ENCODE results near the gene AMFR.
A peak's percentile ranks its signal among the peaks of the same experiment; 100 is the strongest.

The AMFR gene

DNA sequence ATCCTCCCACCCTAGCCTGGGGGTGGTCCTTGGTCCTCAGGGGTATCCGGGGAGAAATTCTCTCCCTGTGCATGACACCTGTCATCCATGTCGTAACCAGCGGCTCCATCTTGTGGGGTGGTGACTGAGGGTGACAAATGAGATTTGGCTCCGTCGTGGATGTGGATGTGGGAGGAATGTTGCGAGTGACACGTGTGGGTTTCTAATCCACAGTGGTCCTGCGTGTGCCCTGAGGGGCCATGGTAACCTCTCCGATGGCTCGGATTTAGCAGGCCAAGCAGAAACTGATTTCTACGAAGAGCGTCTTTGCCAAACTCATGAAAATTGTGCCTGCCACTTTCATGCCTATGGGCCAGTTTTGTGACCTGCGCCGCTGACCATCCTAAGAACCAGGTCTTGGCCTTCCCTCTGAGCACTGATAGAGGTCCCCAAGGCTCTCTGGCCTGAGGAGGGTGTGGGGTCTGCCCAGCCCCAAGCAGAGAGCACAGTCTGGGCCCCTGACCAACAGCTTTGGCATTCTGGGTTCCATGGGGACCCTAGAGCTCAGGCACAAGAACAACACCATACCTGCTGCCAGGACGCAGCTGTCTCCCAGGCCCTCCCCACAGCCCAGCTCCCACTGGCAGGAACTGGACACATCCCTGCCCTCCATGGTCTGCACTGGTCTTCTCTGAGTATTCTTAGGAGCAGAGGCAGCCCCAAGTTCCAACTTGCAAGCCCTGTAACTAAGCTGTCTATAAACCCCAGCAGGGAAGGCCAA, 79.0 kb downstream of the AMFR start:
- DNase-seq = no peak

DNA sequence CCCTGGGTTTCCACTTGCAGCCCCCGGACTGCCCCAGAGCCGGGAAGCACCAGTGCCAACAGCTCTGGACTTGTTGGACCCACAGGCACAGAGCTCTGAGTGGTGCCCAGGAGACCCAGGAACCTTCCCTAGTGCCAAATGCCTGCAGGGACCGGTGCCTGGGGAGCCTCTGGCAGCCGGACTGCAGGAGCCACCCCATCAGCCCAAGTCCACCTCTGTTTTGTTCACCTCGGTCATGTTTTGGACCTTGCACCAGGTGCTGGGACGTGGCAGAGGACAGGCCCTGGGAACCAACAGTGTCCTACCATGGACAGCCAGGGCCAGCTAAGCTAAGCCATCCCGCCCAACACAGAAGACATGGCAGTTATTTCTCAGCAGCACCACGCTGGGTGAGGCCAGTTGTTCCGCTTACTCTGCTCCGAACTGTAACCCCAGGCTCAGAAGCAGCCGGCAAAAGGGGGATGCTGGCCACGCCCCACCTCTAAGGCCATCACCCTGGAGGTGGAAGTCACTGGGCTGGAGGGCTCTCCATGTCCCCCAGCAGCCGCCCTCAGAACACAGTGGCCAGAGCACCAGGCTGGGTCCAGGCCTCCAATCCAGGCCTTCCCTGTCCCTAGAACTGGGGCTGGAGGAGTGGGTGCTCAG, 79.8 kb downstream of the AMFR start:
- DNase-seq = no peak

DNA sequence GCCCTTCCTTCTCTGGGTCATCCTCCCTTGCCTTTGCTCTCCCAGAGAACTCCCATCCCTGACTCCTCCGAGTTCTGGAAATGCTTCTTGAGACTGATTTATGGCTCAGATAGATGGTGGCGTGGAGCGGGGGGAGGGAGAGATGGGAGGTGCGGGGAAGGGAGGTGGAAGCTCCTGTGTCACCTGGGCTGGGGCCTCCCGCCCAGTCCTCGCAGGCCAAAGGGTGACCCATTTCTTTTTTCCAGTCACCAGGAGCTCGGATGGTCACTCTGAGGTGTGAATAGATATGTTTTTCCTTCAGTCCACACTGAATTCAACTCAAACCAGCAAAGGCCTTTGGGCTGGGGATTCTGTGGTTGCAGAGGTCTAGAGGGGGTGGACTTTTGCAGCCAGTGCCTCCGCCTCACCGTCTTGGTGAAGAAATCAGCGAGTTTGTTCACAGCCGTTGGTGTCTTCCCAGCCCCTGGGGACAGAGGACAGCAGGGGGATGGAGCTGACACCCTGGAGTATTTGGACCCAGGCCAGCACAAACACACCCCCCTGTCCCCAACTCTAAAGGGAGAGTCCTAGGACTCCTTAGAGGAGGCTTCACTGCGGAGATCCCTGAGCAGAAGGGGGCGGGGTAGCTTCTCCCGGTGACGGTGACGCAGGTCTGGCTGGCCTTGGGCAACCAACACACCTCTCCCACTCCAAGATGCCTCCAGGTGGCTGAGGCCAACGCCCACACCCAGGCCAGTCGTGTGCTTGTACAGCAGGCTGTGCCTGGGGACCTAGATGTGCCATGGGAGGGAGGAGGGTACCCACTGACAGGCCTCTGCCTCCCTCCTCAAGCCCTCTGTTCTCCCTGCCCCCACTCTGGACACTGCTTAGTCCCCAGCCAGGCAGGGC, 80.6 kb downstream of the AMFR start:
- no peak for DNase-seq

DNA sequence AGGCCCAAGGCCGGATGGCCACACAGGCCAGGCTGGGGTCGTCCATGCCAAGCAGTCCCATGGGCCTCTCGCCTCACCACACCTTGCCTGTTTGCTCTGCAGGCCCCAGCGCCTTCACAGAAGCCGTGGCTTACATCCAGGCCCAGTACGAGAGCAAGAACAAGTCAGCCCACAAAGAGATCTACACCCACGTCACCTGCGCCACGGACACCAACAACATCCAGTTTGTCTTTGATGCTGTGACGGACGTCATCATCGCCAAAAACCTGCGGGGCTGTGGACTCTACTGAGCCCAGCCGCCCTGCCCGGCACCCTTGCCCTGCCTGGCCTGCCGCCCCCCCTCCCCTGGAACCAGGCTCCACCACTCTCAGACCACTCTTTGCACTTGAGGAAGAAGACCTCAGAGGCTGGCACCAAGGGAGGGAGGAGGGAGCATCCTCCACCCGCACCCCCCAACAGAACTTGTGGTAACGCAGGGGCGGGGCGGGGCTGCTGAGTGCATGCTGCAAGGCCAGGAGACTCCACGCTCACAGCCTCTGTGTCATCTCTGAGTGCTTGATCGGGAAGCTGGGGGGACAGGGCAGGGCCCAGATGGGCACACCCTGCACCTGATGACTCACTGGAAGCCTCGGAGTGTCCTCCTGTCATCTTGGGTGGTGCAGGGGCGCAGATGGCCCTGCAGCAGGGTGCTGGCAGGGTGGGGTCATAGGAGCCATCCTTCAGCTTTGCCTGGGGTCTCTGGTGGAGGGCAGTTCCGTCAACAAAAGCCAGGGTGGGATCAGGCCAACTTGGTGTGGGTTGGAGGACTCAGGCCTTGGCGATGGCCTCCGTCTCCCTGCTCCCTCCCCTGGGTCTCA, 81.5 kb downstream of the AMFR start:
- no peak for DNase-seq

DNA sequence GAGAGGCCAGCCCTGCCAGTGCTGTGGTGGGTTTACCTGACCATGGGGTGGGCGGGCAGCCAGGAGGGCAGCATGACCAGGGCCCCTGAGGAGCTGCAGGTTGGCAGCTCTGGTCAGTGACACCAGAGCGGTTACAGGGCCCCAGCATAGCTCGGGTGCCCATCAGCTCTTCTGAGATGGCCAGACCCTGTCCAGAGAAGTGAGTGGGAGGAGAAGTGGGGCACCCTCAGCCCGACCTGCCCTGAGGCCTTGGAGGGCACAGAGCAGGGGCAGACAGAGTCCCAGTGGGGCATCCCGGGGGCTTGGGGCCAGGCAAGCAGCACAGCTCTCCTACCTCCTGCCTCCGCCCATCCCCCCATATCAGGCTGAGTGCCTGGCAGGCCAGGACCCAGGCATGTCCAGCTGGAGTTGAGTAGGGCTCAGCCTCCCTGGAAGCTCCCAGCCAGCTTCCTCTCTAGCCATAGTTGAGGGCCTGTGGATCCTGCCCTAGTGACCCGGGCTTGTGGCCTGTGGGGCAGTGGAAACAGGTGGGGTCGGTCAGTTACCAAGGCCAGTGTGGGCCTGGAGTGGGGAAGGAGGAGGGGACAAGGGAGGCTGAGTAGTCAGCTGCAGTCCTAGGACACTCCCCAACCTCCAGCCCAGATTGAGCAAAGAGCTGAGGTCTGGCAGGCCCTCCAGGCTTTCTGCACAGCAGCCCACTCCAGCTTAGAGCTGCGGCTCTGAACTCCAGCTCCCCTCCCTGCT, 83.5 kb downstream of the AMFR start:
- DNase-seq = no peak

DNA sequence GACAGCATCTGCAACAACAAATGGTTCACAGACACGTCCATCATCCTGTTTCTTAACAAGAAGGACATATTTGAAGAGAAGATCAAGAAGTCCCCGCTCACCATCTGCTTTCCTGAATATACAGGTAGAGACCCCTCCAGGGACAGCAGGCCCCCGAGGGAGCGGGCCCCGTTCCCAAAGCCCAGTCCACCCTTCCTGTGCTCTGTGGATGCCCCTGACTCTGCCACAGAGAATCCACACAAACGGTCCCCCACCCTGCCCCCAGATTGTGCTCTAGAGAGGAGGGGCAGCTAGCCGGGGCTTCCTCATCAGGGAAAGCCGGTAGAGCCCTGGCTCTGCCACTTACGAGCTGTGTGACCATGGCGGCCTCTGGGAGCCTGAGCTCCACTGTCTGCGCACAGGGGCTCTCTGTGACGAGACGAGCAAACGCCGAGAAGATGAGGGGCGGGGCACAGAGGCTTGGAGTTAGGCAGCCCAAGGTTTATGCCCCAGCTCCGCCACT, 84.4 kb downstream of the AMFR start:
- DNase-seq = no peak

DNA sequence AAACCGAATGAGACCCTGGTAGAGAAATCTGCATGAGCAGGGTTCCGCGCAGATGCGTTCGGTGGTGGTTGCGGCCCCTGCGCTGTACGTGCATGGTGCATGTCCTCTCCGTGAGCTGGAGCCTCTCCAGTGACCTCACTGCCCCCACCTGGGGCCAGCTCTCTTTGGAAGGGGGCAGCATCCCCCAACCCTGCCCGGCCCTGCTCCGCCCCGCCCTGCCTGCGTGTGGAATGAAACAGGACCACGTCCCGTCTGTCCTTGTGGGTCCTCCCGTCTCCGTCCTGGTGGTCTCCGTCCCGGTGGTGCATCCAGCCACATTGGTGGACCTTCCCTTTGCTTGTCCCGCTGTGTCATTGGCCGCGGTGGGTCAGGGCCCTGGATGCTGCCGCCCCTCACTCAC, 84.9 kb downstream of the AMFR start:
- DNase-seq = no peak

DNA sequence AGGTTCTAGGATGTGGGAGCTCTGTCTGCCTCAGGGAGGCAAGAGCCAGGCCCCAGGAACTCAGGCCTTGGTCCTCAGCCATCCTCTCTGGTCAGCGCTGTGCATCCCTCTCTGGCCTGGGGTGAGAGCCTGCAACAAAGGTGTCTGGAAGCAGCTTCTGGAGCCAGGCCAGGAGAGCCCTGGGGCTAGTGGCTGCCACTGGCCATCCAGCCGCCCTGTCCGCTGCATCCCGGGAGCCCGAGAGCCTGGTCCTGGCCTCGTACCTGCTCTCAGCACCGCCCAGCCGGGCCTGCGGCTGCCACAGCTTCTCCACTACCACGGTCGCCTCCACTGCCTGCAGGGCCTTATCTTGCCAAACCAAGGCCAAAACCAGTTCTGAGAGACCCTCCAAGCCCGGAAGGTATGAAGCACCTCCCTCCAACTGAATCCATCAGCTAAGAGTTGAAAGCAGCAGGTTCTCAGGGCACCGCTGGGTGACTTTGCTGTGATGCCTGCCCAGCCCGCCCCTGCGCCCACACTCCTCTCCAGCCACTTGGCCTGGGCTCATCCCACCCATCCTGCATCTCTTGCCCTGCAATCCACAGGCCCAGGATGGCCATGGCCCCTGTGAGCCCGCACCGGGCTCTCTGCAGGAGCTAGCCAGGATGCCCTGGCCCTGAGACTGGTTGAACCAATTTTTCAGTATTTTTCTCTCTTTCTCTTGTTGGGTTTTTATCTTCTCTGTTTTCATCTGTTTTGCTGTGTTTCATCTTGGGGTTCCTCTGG, 85.7 kb downstream of the AMFR start:
- no peak for DNase-seq

DNA sequence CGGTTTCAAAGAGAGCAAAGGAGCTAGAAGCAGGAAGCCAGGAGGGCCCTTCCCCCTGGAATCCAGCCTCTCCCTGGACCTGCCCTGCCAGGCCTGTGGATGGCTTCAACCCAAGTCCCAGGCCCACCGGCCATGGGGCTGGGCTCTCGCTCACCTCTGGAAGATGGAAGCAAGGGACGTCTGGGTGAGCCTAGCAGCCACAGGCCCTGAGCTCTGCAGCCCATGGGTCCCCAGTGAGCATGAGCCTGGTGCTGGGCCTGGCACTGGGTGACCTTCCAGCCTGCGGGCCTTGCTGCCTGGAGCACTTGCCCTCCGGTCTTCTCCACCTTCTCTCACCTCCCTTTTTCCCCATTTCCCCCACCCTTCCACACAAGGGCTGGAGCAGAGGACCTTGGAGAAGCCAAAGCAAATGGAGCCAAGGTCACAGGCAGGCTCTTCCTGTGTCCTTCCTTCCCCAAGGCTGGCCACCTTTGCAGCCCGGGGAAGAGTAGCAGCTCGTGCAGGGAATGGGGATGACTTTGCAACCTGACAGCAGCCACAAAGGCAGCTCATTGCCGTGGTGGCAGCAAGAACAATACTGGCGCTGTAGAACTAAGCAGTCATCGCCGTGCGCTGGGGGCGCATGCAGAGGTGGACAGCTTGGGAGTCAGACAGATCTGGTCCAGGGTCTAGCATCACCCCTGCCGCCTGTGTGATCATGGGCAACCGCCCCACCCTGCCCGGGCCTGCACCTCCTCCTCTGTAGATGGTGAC, 86.6 kb downstream of the AMFR start:
- no peak for DNase-seq

DNA sequence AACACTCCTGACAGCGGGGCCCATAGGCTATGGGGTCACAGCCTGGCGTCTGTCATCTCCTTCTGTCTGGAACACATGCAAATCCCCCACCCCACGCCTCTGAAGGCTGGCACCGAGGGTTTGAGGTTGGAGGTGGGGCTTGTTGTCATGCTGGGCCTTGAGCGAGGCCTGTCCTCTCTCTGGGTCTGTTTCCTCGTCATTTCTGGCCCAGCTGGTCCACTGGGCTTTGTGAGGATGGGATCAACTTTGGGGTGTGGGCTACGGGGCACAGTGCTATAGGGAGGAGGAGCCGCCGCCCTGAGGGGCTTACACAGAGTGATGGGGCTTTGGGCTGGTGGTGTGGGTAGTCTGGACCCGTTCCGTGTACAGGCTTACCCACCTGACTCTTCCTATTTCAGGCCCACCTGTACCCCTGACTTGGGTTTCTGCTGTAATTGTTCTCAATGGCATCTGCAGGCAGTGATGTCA, 87.5 kb downstream of the AMFR start:
- DNase-seq = no peak

DNA sequence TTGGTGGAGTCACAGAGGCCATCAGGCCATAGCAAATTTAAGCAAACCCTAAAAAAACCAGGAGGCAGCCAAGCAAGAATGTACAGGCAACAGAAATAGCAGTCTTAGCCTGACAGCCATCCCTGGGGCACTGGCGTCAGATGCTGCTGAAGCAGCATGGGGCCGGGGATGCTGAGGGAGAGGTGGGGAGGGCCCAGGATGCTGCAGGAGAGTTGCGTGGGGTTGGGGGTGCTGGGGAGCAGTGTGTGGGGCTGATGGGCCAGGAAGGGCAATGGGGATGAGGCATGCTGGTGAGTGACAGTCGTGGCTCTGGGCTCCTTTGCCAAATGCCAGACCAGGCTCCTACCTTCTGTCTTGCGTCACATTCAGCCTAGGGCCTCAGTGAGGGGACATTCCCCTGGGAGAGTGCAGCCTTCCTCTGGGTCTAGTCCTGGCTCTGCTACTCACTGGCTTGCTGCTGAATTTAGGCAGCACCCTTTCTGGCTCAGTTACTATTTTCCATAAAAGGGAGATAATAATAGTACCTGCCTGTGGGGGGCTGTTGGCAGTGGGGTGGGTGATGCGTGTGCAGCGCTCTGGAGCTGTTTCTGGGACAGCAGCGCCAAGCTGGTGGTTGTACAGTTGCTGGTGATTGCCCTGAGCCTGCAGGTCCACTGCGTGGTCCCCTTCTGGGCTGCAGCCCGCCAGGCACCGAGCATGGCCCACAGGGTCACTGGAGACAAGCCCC, 88.1 kb downstream of the AMFR start:
- no peak for DNase-seq

DNA sequence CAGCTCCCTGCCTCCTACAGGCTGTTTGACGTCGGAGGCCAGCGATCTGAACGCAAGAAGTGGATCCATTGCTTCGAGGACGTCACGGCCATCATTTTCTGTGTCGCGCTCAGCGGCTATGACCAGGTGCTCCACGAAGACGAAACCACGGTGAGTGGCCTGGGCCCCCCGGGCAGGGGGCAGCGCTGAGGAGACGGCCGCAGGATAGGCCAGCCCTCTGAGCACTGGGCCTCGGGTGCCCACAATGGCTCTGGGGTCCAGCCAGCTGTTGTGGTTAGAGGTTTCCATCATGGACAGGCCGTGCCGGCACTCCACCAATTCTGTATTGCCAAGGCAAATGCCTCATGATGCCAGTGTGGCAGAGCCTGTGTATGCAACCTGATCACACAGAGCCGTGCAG, 88.6 kb downstream of the AMFR start:
- no peak for DNase-seq

DNA sequence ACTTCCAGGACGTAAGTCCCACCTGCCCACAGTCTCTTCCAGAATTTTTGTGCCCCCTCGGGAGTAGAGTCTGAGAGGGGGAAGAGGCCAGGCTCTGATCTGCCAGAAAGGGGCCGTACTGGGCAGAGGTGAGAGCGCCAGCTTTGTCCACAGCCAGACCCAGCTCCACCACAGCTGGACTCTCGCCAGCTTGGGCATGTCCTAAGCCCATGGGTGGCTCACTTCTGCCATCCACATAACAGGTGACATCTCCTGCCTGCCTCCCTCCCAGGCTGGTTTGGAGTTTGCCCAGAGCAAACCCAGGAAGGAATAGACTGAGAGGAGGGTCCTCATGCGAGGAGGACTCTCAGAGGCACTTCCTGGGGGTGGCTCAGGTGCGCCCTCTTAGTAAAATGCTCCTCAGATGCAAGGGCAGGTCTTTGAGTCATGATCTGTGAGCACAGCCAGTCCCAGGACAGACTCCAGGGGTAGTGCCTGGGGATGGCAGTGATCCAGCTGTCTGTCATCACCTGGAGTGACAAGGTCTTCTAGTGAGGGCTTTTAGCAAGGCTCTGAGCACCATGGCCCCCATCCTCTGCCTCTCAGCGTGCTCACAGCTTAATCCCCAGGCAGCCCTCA, 89.2 kb downstream of the AMFR start:
- no peak for DNase-seq

DNA sequence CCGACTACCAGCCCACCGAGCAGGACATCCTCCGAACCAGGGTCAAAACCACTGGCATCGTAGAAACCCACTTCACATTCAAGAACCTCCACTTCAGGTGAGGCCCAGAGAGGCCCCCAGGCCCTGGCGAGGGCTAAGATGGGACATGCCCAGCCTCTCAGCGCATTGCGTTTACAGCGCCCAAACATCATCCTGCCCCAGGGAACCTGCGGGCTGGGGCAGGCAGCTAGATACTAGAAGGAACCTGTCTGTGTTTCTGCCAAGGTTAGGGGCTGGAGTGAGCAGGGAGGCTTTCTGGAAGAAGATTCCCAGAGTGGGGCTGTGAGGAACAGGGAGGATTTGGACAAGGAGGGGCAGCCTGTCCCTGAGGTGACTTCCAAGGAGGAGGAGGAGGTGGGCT, 90.6 kb downstream of the AMFR start:
- DNase-seq = no peak

DNA sequence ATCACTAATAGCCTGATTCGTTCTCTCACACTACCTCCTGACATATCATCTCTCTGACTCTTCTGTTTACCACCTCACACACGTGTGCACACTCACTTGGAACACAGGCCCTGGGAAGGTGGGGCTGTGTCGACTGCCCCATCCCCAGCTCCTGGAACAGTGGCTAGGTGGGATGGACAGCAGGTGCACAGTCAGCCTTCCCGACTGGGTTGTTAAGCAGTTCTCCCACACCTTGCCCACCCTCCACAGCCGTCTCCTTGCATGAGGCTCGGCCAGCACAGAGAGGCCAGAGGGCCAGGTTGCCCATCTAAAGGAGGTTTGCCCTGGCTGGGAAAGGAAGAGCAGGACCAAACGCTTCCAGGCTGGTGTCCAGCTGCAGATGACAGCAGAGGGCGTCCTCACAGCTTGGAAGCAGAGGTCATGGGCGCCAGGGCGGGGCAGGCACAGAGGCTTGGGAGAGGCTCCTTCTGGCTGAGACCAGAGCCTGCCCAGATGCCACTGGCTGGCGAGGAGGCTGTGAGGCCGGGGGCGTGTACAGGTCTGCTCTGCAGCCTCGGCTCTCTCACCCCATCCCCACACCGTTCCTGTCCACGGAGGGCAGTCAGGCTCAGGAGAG, 92.8 kb downstream of the AMFR start:
- peak; percentile 47 for DNase-seq

DNA sequence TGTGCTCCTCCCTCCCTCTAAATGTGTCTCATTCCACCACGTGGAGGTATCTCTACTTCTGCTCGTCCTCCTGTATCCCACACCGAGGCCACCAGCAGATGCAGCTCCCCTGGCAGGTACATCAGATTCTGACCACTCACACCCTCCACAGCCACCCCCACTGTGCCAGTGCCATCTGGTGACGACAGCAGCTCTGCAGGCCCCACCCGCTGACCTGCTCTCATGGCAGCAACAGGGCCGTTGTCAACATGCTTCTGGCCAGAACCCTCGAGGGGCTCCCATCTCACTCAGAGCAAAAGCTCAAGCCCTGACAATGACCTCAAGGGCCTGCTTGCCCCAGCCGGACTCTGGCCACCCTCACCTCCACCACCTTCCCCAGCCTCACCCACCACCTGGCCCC, 93.4 kb downstream of the AMFR start:
- DNase-seq = no peak

DNA sequence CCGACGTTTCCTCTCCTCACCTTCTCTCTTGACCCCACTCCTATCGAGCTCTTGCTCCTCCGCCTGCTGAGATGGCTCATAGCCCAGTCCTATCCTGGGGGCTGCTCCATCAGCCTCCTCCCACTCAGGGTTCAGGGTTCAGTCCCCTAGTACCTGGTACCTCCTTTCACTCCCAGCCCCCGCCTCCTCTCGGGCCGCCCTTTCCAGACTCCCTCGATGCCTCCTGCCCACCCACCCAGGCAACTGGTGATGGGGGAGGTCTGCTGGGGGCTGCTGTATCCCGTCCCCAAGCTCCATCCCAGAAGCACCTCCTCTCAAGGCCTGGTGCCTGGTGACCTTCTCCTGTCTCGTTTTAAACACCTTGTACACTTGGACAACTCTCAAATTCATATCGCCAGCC, 93.9 kb downstream of the AMFR start:
- no peak for DNase-seq

DNA sequence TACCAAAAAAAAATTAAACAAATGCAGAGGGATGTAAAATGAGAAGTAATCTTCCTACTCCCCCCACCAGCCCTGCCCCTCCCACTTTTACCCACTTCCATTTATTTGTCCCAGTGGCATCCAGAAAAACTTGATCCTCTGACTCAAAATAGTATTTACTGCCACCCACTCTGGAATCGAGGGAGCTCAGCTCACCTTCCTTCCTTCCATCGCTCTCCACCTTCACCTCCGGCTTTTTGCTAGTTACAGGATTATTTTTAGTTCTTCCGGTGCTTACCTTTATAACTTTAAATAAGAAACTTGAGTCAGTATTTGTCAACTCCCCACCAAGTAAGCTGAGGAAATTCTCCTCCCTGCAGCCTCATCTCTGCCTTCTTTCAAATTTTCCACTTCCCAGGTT, 94.9 kb downstream of the AMFR start:
- DNase-seq = no peak

DNA sequence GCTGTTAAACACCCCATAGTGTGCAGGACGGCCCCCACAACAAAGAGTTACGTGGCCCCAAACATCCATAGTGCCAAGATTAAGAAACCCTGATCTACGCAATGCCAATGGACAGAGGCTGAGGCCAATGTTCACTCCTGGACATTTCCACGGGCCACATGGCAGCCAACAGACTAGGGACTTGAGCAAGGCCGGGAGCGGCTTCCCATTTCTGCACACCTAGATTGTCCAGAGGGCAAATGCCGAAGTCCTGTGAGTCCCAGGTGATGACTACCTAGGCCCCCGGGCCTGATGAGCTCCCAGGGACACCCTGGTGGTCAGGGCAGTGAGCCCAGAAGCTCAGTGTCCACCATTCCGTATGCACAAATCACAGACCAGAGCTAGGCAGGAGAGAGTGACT, 95.5 kb downstream of the AMFR start:
- no peak for DNase-seq

Data from fibroblast of skin of right biceps (primary cell).